Loucy (cell line): ENCODE data around the gene CNTNAP2.
"Not testable (repeated sequence)": the region's sequence is repeated elsewhere in the genome, so short reads cannot be mapped to it uniquely, and the experiment has no call there.

Experiments
- H2AFZ ChIP-seq: fragments of 200-600 bp; sonication (generic); 2 replicates; pipeline ENCODE4 v1.6.0; 2016; ENCODE audit warnings: antibody characterized with exemption, mild to moderate bottlenecking, low read length, moderate library complexity
- H3F3A ChIP-seq: fragments of 200-600 bp; 2 replicates; pipeline ENCODE4 v1.6.0; 2016; ENCODE audit warnings: antibody characterized with exemption, low read depth, mild to moderate bottlenecking
- H3K27me3 ChIP-seq: fragments of 200-600 bp; sonication (generic); 2 replicates; pipeline ENCODE4 v1.6.1; 2014; ENCODE audit warnings: low read length, mild to moderate bottlenecking; ENCODE audit not compliant: insufficient read depth, poor library complexity, severe bottlenecking
- H3K36me3 ChIP-seq: fragments of 200-600 bp; sonication (generic); 2 replicates; pipeline ENCODE4 v1.6.1; 2016; ENCODE audit warnings: low read length; ENCODE audit not compliant: insufficient read depth
- H3K4me1 ChIP-seq: fragments of 200-600 bp; sonication (generic); 2 replicates; pipeline ENCODE4 v1.5.1; 2014; ENCODE audit warnings: low read length, mild to moderate bottlenecking; ENCODE audit not compliant: insufficient read depth, poor library complexity, severe bottlenecking
- H3K4me2 ChIP-seq: fragments of 200-600 bp; sonication (generic); 2 replicates; pipeline ENCODE4 v1.6.0; 2014; ENCODE audit warnings: antibody characterized with exemption, low read length, low read depth, mild to moderate bottlenecking; ENCODE audit not compliant: poor library complexity, severe bottlenecking
- H3K4me3 ChIP-seq: fragments of 200-600 bp; sonication (generic); 2 replicates; pipeline ENCODE4 v1.5.1; 2014; ENCODE audit warnings: low read length, mild to moderate bottlenecking, mixed read lengths; ENCODE audit not compliant: poor library complexity, severe bottlenecking
- H3K79me2 ChIP-seq: fragments of 200-600 bp; sonication (generic); 2 replicates; pipeline ENCODE4 v1.6.1; 2014; ENCODE audit warnings: low read length; ENCODE audit not compliant: insufficient read depth
- H3K9ac ChIP-seq: fragments of 200-600 bp; sonication (generic); 2 replicates; pipeline ENCODE4 v1.6.0; 2014; ENCODE audit warnings: mild to moderate bottlenecking, low read depth, low read length, moderate library complexity; ENCODE audit not compliant: poor library complexity, severe bottlenecking
- H3K9me2 ChIP-seq: fragments of 200-600 bp; sonication (generic); replicated peaks from 2 replicates; pipeline ENCODE4 v1.6.1; 2016; ENCODE audit warnings: low read depth, low read length, mixed read lengths
- H3K9me3 ChIP-seq: fragments of 200-600 bp; sonication (generic); 2 replicates; pipeline ENCODE4 v1.6.1; 2014; ENCODE audit warnings: mild to moderate bottlenecking, antibody characterized with exemption, low read length, low read depth; ENCODE audit not compliant: insufficient read depth
- H4K20me1 ChIP-seq: fragments of 200-600 bp; sonication (generic); 2 replicates; pipeline ENCODE4 v1.6.0; 2014; ENCODE audit warnings: antibody characterized with exemption, low read length, mild to moderate bottlenecking; ENCODE audit not compliant: insufficient read depth, poor library complexity, severe bottlenecking
- EZH2phosphoT487 ChIP-seq: fragments of 200-600 bp; IDR thresholded peaks from 2 replicates; pipeline ENCODE4 v1.6.1; 2018; ENCODE audit warnings: antibody characterized with exemption, mild to moderate bottlenecking, moderate library complexity, borderline replicate concordance
- TF ChIP-seq, protein P1 (sequence below): fragments of 200-600 bp; sonication (generic); conservative IDR thresholded peaks from 2 replicates; pipeline ENCODE4 v1.5.1; 2014; ENCODE audit warnings: mild to moderate bottlenecking, antibody characterized with exemption, low read length

The CNTNAP2 gene

GRCh38 chr7:146902266-146902665, 785.7 kb downstream of the CNTNAP2 start:
- Histone ChIP-seq H3K9me2 (no peaks in the 10 kb centered on the region), H4K20me1 (no peaks in the 10 kb centered on the region), H3K9me3 (no peaks in the 10 kb centered on the region; the same call in 1 of the 2 replicates), H2AFZ (no peak overlapping the region), H3K4me2 (no peak overlapping the region), H3K4me3 (no peak overlapping the region), H3K4me1 (no peaks in the 10 kb centered on the region), H3K9ac (no peak overlapping the region), H3F3A (no peaks in the 10 kb centered on the region), H3K27me3 (no peaks in the 10 kb centered on the region), H3K36me3 (no peaks in the 10 kb centered on the region), H3K79me2 (no peaks in the 10 kb centered on the region)
- no peak for TF ChIP-seq EZH2phosphoT487
- TF ChIP-seq, protein P1, sequence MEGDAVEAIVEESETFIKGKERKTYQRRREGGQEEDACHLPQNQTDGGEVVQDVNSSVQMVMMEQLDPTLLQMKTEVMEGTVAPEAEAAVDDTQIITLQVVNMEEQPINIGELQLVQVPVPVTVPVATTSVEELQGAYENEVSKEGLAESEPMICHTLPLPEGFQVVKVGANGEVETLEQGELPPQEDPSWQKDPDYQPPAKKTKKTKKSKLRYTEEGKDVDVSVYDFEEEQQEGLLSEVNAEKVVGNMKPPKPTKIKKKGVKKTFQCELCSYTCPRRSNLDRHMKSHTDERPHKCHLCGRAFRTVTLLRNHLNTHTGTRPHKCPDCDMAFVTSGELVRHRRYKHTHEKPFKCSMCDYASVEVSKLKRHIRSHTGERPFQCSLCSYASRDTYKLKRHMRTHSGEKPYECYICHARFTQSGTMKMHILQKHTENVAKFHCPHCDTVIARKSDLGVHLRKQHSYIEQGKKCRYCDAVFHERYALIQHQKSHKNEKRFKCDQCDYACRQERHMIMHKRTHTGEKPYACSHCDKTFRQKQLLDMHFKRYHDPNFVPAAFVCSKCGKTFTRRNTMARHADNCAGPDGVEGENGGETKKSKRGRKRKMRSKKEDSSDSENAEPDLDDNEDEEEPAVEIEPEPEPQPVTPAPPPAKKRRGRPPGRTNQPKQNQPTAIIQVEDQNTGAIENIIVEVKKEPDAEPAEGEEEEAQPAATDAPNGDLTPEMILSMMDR: no peak

DNA sequence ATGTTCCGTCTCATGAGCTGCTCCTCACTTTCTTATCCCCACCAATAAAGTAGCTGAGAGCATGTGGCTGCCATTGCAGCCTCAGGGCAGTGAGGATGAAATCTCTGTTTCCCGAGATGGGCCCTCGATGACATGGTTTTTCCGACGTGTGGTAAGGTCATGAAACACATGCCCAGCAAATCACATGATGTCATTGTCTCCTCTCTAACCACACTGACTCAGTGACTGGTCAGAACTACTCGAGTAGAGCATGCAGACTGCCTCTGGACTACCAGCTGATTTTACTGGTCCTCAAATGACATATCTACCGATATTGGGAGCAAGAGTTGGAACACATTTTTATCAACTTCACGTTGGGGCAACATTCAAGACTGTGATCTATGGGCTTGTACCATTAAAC, 786.1 kb downstream of the CNTNAP2 start:
- Histone ChIP-seq H3K9me3 (no peaks in the 10 kb centered on the region; the same call in 1 of the 2 replicates), H3K9me2 (no peaks in the 10 kb centered on the region), H3K4me1 (no peaks in the 10 kb centered on the region), H3F3A (no peaks in the 10 kb centered on the region), H3K79me2 (no peaks in the 10 kb centered on the region), H3K27me3 (no peaks in the 10 kb centered on the region), H3K4me3 (no peak overlapping the region), H3K4me2 (no peak overlapping the region), H2AFZ (no peak overlapping the region), H3K36me3 (no peaks in the 10 kb centered on the region), H3K9ac (no peak overlapping the region), H4K20me1 (no peaks in the 10 kb centered on the region)
- TF ChIP-seq EZH2phosphoT487: no peak
- TF ChIP-seq, protein P1: no peak

DNA sequence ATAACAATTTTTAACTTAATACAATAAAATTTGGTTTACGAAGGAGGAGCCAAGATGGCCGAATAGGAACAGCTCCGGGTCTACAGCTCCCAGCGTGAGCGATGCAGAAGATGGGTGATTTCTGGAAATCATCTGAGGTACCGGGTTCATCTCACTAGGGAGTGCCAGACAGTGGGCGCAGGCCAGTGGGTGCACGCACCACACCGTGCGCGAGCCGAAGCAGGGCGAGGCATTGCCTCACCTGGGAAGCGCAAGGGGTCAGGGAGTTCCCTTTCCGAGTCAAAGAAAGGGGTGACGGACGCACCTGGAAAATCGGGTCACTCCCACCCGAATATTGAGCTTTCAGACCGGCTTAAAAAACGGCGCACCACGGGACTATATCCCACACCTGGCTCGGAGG, 789.1 kb downstream of the CNTNAP2 start:
- H3K4me2 ChIP-seq, H3K9me3 ChIP-seq, H3K36me3 ChIP-seq, H3K4me3 ChIP-seq, H2AFZ ChIP-seq, H3K4me1 ChIP-seq, H3K9ac ChIP-seq, H3K79me2 ChIP-seq, H3F3A ChIP-seq, H3K27me3 ChIP-seq, H3K9me2 ChIP-seq, H4K20me1 ChIP-seq: not testable (repeated sequence)

DNA sequence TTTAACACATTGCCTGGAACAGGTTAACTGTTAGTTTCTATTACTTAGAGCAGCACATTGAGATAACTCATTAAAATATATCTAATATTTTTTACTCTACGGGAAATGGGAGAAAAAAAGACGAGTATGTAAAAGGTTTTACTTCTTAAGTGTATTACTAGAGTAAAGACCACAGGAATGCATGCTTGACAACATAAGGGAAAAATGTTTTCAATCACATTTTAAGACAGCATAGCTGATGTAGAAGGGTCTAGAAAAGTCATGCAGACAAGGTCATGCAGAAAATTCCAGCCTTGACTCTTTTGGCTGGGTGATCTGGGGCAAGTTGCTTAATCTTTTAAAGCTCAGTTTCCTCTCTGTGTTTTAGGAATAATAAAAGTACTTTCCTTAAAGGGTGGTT, 806.2 kb downstream of the CNTNAP2 start:
- no peaks in the 10 kb centered on the region for H4K20me1 ChIP-seq
- no peak overlapping the region for H3K4me3 ChIP-seq
- TF ChIP-seq, protein P1: no peak
- no peak for TF ChIP-seq EZH2phosphoT487
- H3K36me3 ChIP-seq: no peaks in the 10 kb centered on the region
- no peak overlapping the region for H3K4me2 ChIP-seq
- no peaks in the 10 kb centered on the region for H3K4me1 ChIP-seq
- no peaks in the 10 kb centered on the region for H3K27me3 ChIP-seq
- no peaks in the 10 kb centered on the region for H3K9me2 ChIP-seq
- H2AFZ ChIP-seq: no peak overlapping the region
- no peak overlapping the region for H3K9ac ChIP-seq
- H3K79me2 ChIP-seq: no peaks in the 10 kb centered on the region
- H3K9me3 ChIP-seq: no peaks in the 10 kb centered on the region
- no peaks in the 10 kb centered on the region for H3F3A ChIP-seq
